ENCODE measurements around the gene MROH9. TPM values are rescaled to one million over a fixed set of nuclear protein-coding genes. Genes with fewer than 3 reads are reported as not detected.

MROH9 gene
- total RNA-seq, 1 experiment from 2014 or later, result not detected

- BruUV-seq (replicated peaks), result no TSS peak
- Histone ChIP-seq H3K36me3 (ENCODE audit: control insufficient read depth, insufficient read depth, low read length) (no peaks in the 10 kb centered on the region), H3K27ac (ENCODE audit: low read length) (no peak overlapping the region), H3K4me1 (ENCODE audit: control insufficient read depth, insufficient read depth, low read length) (no peaks in the 10 kb centered on the region), H3K27me3 (ENCODE audit: control insufficient read depth, insufficient read depth, low read length) (no peaks in the 10 kb centered on the region), H3K4me3 (ENCODE audit: low read depth in 2 of 2, low read length in 2 of 2) (no peak overlapping the region), H3K9me3 (ENCODE audit: control insufficient read depth, insufficient read depth, low read depth, low read length) (no peaks in the 10 kb centered on the region)
- ChIA-PET POLR2A (interaction anchor here (0.5 kb wide), 1 partner anchor 1037 kb away, joined by 9 read pairs; no protein-coding TSS in a partner anchor), CTCF (interaction anchor here (0.7 kb wide), 1 partner anchor 11 kb away, joined by 3 read pairs; no protein-coding TSS in a partner anchor)
- intact Hi-C loops (cut with micrococcal nuclease; ENCODE audit: unreplicated experiment), result loop anchor here (2.0 kb wide), 2 partner anchors 241 to 1001 kb away; no protein-coding TSS in a partner anchor
- ATAC-seq (peak; percentile 91), DNase-seq (ENCODE audit: low read depth, low spot score) (peak; percentile 38)
- in situ Hi-C loops (cut with HindIII; ENCODE audit: low pct_unique_long_range_greater_than_20kb, low sequenced_read_pairs), result no loop called here
- TF ChIP-seq TCF7L2 (IDR thresholded peaks at IDR 0.05; ENCODE audit: low read depth, low read length), result no peak
- no peak for TF ChIP-seq REST (IDR thresholded peaks at IDR 0.05; ENCODE audit: insufficient read depth in 1 of 2, low read depth in 2 of 2, low read length in 1 of 2)
- TF ChIP-seq SIN3A (IDR thresholded peaks at IDR 0.05; ENCODE audit: borderline replicate concordance, insufficient read depth, low read depth, low read length), result no peak
- TF ChIP-seq POLR2AphosphoS5 (IDR thresholded peaks at IDR 0.05; ENCODE audit: low read depth, low read length), result no peak
- peak; percentile 81 for TF ChIP-seq CTCF (IDR thresholded peaks at IDR 0.05)
Measured at GRCh38 chr1:170929835-170930554, 5.3 kb upstream of the MROH9 start.

- Histone ChIP-seq H3K36me3 (ENCODE audit: control insufficient read depth, insufficient read depth, low read length) (no peaks in the 10 kb centered on the region), H3K27ac (ENCODE audit: low read length) (no peak overlapping the region), H3K27me3 (ENCODE audit: control insufficient read depth, insufficient read depth, low read length) (no peaks in the 10 kb centered on the region), H3K4me3 (ENCODE audit: low read depth in 2 of 2, low read length in 2 of 2) (no peak overlapping the region), H3K4me1 (ENCODE audit: control insufficient read depth, insufficient read depth, low read length) (no peaks in the 10 kb centered on the region), H3K9me3 (ENCODE audit: control insufficient read depth, insufficient read depth, low read depth, low read length) (no peaks in the 10 kb centered on the region)
- no peak for ATAC-seq
- ChIA-PET POLR2A (no interaction called here), CTCF (no interaction called here)
- no TSS peak for BruUV-seq (replicated peaks)
- TF ChIP-seq CTCF (IDR thresholded peaks at IDR 0.05) (no peak), POLR2AphosphoS5 (IDR thresholded peaks at IDR 0.05; ENCODE audit: low read depth, low read length) (no peak), TCF7L2 (IDR thresholded peaks at IDR 0.05; ENCODE audit: low read depth, low read length) (no peak), SIN3A (IDR thresholded peaks at IDR 0.05; ENCODE audit: borderline replicate concordance, insufficient read depth, low read depth, low read length) (no peak), REST (IDR thresholded peaks at IDR 0.05; ENCODE audit: insufficient read depth in 1 of 2, low read depth in 2 of 2, low read length in 1 of 2) (no peak)
- intact Hi-C loops (cut with micrococcal nuclease; ENCODE audit: unreplicated experiment) (no loop called here), in situ Hi-C loops (cut with HindIII; ENCODE audit: low pct_unique_long_range_greater_than_20kb, low sequenced_read_pairs) (no loop called here)
- DNase-seq (ENCODE audit: low read depth, low spot score), result no peak
Measured at GRCh38 chr1:170931650-170932049, 3.7 kb upstream of the MROH9 start.

Data from Panc1 (cell line).